B cell (primary cell): ENCODE measurements around the gene ITPKB. TPM values are rescaled to one million over a fixed set of nuclear protein-coding genes. Genes with fewer than 3 reads are reported as not detected.

Source experiments
- ATAC-seq: fragments of 200-7000 bp; cut with Tn5 transposase; one replicate; pipeline ENCODE4 v1.10.0; 2021; ENCODE audit warnings: low read depth, mild to moderate bottlenecking, moderate number of reproducible peaks, moderate library complexity
- CTCF ChIA-PET: fragments of 350-600 bp; sonication (Branson Sonifier 250); formaldehyde crosslinking; loops from one replicate; lab custom pipeline; 2021; ENCODE audit warnings: antibody characterized with exemption, inconsistent platforms; lab: Charles Lee
- POLR2A ChIA-PET: fragments of 350-600 bp; sonication (Branson Sonifier 250); formaldehyde crosslinking; loops from one replicate; lab custom pipeline; 2021; ENCODE audit warnings: antibody characterized with exemption; lab: Charles Lee
- DNase-seq: peaks from one replicate; pipeline ENCODE4 v3.0.0; 2013
- H2AFZ ChIP-seq: 2 replicates; pipeline ENCODE4 v1.6.1; 2012; ENCODE audit warnings: mild to moderate bottlenecking, low read depth, low read length; ENCODE audit not compliant: insufficient read depth, poor library complexity, severe bottlenecking
- H3K27ac ChIP-seq, 2 donors: 1 replicate in 1 of 2; 2 replicates in 1 of 2; pipeline ENCODE4 v1.5.1; 2012 to 2013; ENCODE audit warnings: low read length in 2 of 2, mild to moderate bottlenecking in 2 of 2, moderate library complexity in 1 of 2
- H3K27me3 ChIP-seq, 4 experiments: fragments of 200-600 bp in 1 of 4; sonication (generic) in 1 of 4; replicated peaks in 1 of 4; 1 replicate in 2 of 4; 2 replicates in 2 of 4; pipeline versions ENCODE4 v1.6.1 to v1.7.0; 2013 to 2016; ENCODE audit warnings: low read length in 3 of 4, mild to moderate bottlenecking in 2 of 4, mixed read lengths in 1 of 4, moderate library complexity in 1 of 4; ENCODE audit not compliant: insufficient read depth in 4 of 4, control insufficient read depth in 3 of 4; ENCODE audit errors: control extremely low read depth in 1 of 4
- H3K36me3 ChIP-seq, 2 experiments: replicated peaks in 1 of 2; 1 replicate in 1 of 2; 2 replicates in 1 of 2; pipeline versions ENCODE4 v1.6.1 to v1.7.1; 2013; ENCODE audit warnings: low read length in 1 of 2; ENCODE audit not compliant: insufficient read depth in 2 of 2, control insufficient read depth in 1 of 2; ENCODE audit errors: control extremely low read depth in 1 of 2, extremely low read depth in 1 of 2
- H3K4me1 ChIP-seq, 2 donors: fragments of 200-600 bp in 1 of 2; sonication (generic) in 1 of 2; 1 replicate in 1 of 2; 2 replicates in 1 of 2; pipeline versions ENCODE4 v1.5.1 to v1.6.1; 2013 to 2017; ENCODE audit warnings: low read length in 2 of 2; ENCODE audit not compliant: control insufficient read depth in 2 of 2, insufficient read depth in 2 of 2
- H3K4me2 ChIP-seq: replicated peaks from 2 replicates; pipeline ENCODE3; 2012; ENCODE audit warnings: mild to moderate bottlenecking, low read depth, low read length; ENCODE audit not compliant: poor library complexity, severe bottlenecking
- H3K4me3 ChIP-seq, 5 experiments: fragments of 200-600 bp in 1 of 5; sonication (generic) in 1 of 5; 1 replicate in 3 of 5; 2 replicates in 2 of 5; pipeline versions ENCODE4 v1.5.1 to v1.7.0; 2011 to 2016; ENCODE audit warnings: low read length in 4 of 5, mild to moderate bottlenecking in 4 of 5, low read depth in 2 of 5, control low read depth in 1 of 5, moderate library complexity in 1 of 5; ENCODE audit not compliant: insufficient read depth in 1 of 5; ENCODE audit errors: control extremely low read depth in 1 of 5, extremely low read depth in 1 of 5
- H3K79me2 ChIP-seq: fragments of 200-600 bp; sonication (generic); one replicate; pipeline ENCODE4 v1.6.0; 2016; ENCODE audit warnings: low read length; ENCODE audit not compliant: control insufficient read depth, insufficient read depth
- H3K9ac ChIP-seq: fragments of 200-600 bp; sonication (generic); 2 replicates; pipeline ENCODE4 v1.6.1; 2017; ENCODE audit warnings: mild to moderate bottlenecking, low read length, moderate library complexity
- H3K9me3 ChIP-seq, 3 donors: one replicate each; pipeline versions ENCODE4 v1.6.1 to v1.7.1; 2013; ENCODE audit warnings: low read length in 2 of 3; ENCODE audit not compliant: control insufficient read depth in 2 of 3, insufficient read depth in 1 of 3; ENCODE audit errors: control extremely low read depth in 1 of 3
- H4K20me1 ChIP-seq: 2 replicates; pipeline ENCODE4 v1.6.0; 2012; ENCODE audit warnings: mild to moderate bottlenecking, low read length; ENCODE audit not compliant: insufficient read depth, control insufficient read depth, poor library complexity, severe bottlenecking
- H3K27ac Mint-ChIP-seq: one replicate; pipeline ENCODE4 v1.8.0; 2021; ENCODE audit warnings: mixed read lengths
- H3K27me3 Mint-ChIP-seq: one replicate; pipeline ENCODE4 v1.8.0; 2021; ENCODE audit warnings: mixed read lengths
- H3K4me1 Mint-ChIP-seq: one replicate; pipeline ENCODE4 v1.8.0; 2021; ENCODE audit warnings: mixed read lengths
- H3K4me3 Mint-ChIP-seq: one replicate; pipeline ENCODE4 v1.8.0; 2021; ENCODE audit warnings: mixed read lengths
- H3K9me3 Mint-ChIP-seq: one replicate; pipeline ENCODE4 v1.8.0; 2022; ENCODE audit warnings: mixed read lengths; ENCODE audit not compliant: insufficient read depth
- CTCF ChIP-seq: fragments of 200-600 bp; IDR thresholded peaks from one replicate; pipeline ENCODE4 v1.8.0; 2022; ENCODE audit warnings: antibody characterized with exemption, mild to moderate bottlenecking
- EZH2 ChIP-seq: IDR thresholded peaks from 2 replicates; pipeline ENCODE4 v1.6.1; 2012; ENCODE audit warnings: borderline replicate concordance, low read depth, mild to moderate bottlenecking, moderate library complexity, low read length; ENCODE audit not compliant: insufficient read depth, poor library complexity, severe bottlenecking
- WGBS: methylation state at CpG from one replicate; pipeline ENCODE4 v1.1.5; 2013; ENCODE audit warnings: missing lambda C conversion rate; ENCODE audit not compliant: insufficient coverage; 5-methylcytosine and 5-hydroxymethylcytosine counted together
- intact Hi-C: fragments of 100-400 bp; cut with micrococcal nuclease; formaldehyde crosslinking; loops from one replicate; pipeline ENCODE4 v1.10.0; 2022
- polyA plus RNA-seq: library from polyadenylated mRNA; depleted of rRNA; stranded (reverse); fragments of >200 nt; gene quantifications from 2 replicates; pipeline ENCODE4 v1.2.3, GENCODE V29; 2012
- total RNA-seq, 2 donors: library from RNA; stranded (reverse); fragments of 120-200 nt in 1 of 2; gene quantifications; 1 replicate in 1 of 2; 2 replicates in 1 of 2; pipeline versions ENCODE4 v1.2.3 to v1.2.4, GENCODE V29; 2013 to 2022

ITPKB gene
- total and polyA plus RNA-seq, 2 donors (not counting 1 experiment from before 2014, with no cell fraction given), result 21.8 to 93.5 TPM

GRCh38 chr1:226598455-226598849 is 140.6 kb downstream of the ITPKB start:
- no peak for ATAC-seq
- intact Hi-C loops, result no loop called here
- Histone ChIP-seq H3K4me1 (no peaks in the 10 kb centered on the region), H3K27me3 (no peaks in the 10 kb centered on the region), H4K20me1 (no peaks in the 10 kb centered on the region), H3K27ac (no peak overlapping the region), H3K4me2 (no peak overlapping the region), H2AFZ (no peak overlapping the region), H3K79me2 (no peaks in the 10 kb centered on the region), H3K4me3 (no peak overlapping the region), H3K9me3 (peaks cover 0 to 6% (median 0%) of the 10 kb centered on the region in 3 donors), H3K9ac (no peak overlapping the region), H3K36me3 (no peaks in the 10 kb centered on the region)
- H3K4me1 Mint-ChIP-seq, result peaks cover 6% of the 10 kb centered on the region
- CTCF ChIA-PET, result no interaction called here
- WGBS, result 100% methylated on average over 1 of the region's 2 CpGs
- TF ChIP-seq EZH2 (no peak), CTCF (no peak)
- H3K4me3 Mint-ChIP-seq, result no peak overlapping the region
- POLR2A ChIA-PET, result no interaction called here
- DNase-seq, result no peak
- H3K9me3 Mint-ChIP-seq, result no peaks in the 10 kb centered on the region
- peaks cover 4% of the 10 kb centered on the region for H3K27me3 Mint-ChIP-seq
- no peak overlapping the region for H3K27ac Mint-ChIP-seq

GRCh38 chr1:226597616-226598454 is 141.2 kb downstream of the ITPKB start:
- ATAC-seq (no peak), DNase-seq (no peak)
- H3K27ac Mint-ChIP-seq, result no peak overlapping the region
- no peak overlapping the region for H3K4me3 Mint-ChIP-seq
- WGBS, result 66% methylated on average over 4 of the region's 5 CpGs
- Histone ChIP-seq H3K36me3 (no peaks in the 10 kb centered on the region), H3K4me2 (no peak overlapping the region), H3K79me2 (no peaks in the 10 kb centered on the region), H3K27me3 (no peaks in the 10 kb centered on the region), H3K27ac (no peak overlapping the region), H4K20me1 (no peaks in the 10 kb centered on the region), H3K4me1 (no peaks in the 10 kb centered on the region), H3K9me3 (peaks cover 0 to 6% (median 0%) of the 10 kb centered on the region in 3 donors), H3K9ac (no peak overlapping the region), H2AFZ (no peak overlapping the region), H3K4me3 (no peak overlapping the region)
- H3K9me3 Mint-ChIP-seq, result no peaks in the 10 kb centered on the region
- intact Hi-C loops, result no loop called here
- CTCF ChIA-PET, result no interaction called here
- no peak for TF ChIP-seq CTCF
- no peak for TF ChIP-seq EZH2
- H3K4me1 Mint-ChIP-seq, result peaks cover 2% of the 10 kb centered on the region
- POLR2A ChIA-PET, result no interaction called here
- H3K27me3 Mint-ChIP-seq, result peaks cover 4% of the 10 kb centered on the region
